Fibroblast of upper back skin (primary cell): ENCODE results near the gene MAPRE3.
A peak's percentile ranks its signal among the peaks of the same experiment; 100 is the strongest.
"Not testable (repeated sequence)": the region's sequence is repeated elsewhere in the genome, so short reads cannot be mapped to it uniquely, and the experiment has no call there.

Experiments
- DNase-seq: peaks from one replicate; pipeline ENCODE4 v3.0.0-alpha.2; 2013

Gene MAPRE3

GRCh38 chr2:26970244-26970927 lies at the start of gene MAPRE3:
TSS of gene MAPRE3 (plus strand) at chr2:26970637. CDS start at chr2:27022219, 51,582 bp downstream.
- peak; percentile 58 for DNase-seq

- DNase-seq, result no peak
These were observed 49.1 kb upstream of the MAPRE3 start for GRCh38 chr2:26921323-26921722.

- DNase-seq, result peak; percentile 27
These were observed 47.8 kb upstream of the MAPRE3 start for GRCh38 chr2:26922405-26923188.

- DNase-seq, result not testable (repeated sequence)
These were observed 47.3 kb upstream of the MAPRE3 start for GRCh38 chr2:26923189-26923466.

- DNase-seq, result no peak
These were observed 45.7 kb upstream of the MAPRE3 start for GRCh38 chr2:26924731-26925099.

- DNase-seq, result peak; percentile 43
These were observed 45.2 kb upstream of the MAPRE3 start for GRCh38 chr2:26925100-26925791.

- DNase-seq, result no peak
These were observed 43.2 kb upstream of the MAPRE3 start for GRCh38 chr2:26927221-26927620.

GRCh38 chr2:26932974-26933373 lies 37.5 kb upstream of the MAPRE3 start:
- DNase-seq, result no peak

GRCh38 chr2:26933431-26934334 lies 36.8 kb upstream of the MAPRE3 start:
- no peak for DNase-seq

- no peak for DNase-seq
These were observed 36.1 kb upstream of the MAPRE3 start for GRCh38 chr2:26934335-26934724.

GRCh38 chr2:26934985-26935384 lies 35.5 kb upstream of the MAPRE3 start:
- DNase-seq, result no peak

GRCh38 chr2:26936855-26937254 lies 33.6 kb upstream of the MAPRE3 start:
- no peak for DNase-seq

GRCh38 chr2:26938399-26939118 lies 31.9 kb upstream of the MAPRE3 start:
- DNase-seq, result no peak

- no peak for DNase-seq
These were observed 30.4 kb upstream of the MAPRE3 start for GRCh38 chr2:26940001-26940400.

GRCh38 chr2:26941486-26941885 lies 29.0 kb upstream of the MAPRE3 start:
- no peak for DNase-seq

- DNase-seq, result peak; percentile 41
These were observed 27.7 kb upstream of the MAPRE3 start for GRCh38 chr2:26942543-26943295.

- no peak for DNase-seq
These were observed 24.3 kb upstream of the MAPRE3 start for GRCh38 chr2:26945991-26946750.

GRCh38 chr2:26946841-26947784 lies 23.3 kb upstream of the MAPRE3 start:
- peak; percentile 38 for DNase-seq

- DNase-seq, result no peak
These were observed 21.6 kb upstream of the MAPRE3 start for GRCh38 chr2:26948800-26949199.

GRCh38 chr2:26950246-26950645 lies 20.2 kb upstream of the MAPRE3 start:
- DNase-seq, result no peak
